G401 (cell line): Measurements from ENCODE around the gene ANP32B. TPM values are rescaled to one million over a fixed set of nuclear protein-coding genes. Genes with fewer than 3 reads are reported as not detected.
"Not testable (repeated sequence)": the region's sequence is repeated elsewhere in the genome, so short reads cannot be mapped to it uniquely, and the experiment has no call there.

ENCODE experiments used
- DNase-seq: peaks from one replicate; pipeline ENCODE4 v3.0.0-alpha.2; 2015; ENCODE audit warnings: low spot score
- in situ Hi-C: cut with HindIII; loops from 2 replicates; pipeline ENCODE4 v1.10.0; 2016; ENCODE audit warnings: low sequenced_read_pairs, mixed read lengths
- total RNA-seq: library from RNA; depleted of rRNA; stranded (reverse); fragments of >200 nt; shearing (Covaris generic); gene quantifications from 2 replicates; pipeline ENCODE4 v1.2.3, GENCODE V29; 2014

ANP32B gene
- total RNA-seq, 1 experiment from 2014 or later = 8.4 TPM

- peak; percentile 28 for DNase-seq
- in situ Hi-C loops = no loop called here
Observed at GRCh38 chr9:97985058-97985861, 2.1 kb downstream of the ANP32B start.

GRCh38 chr9:97987487-97987886 lies 4.3 kb downstream of the ANP32B start:
- DNase-seq = no peak
- in situ Hi-C loops = no loop called here

GRCh38 chr9:97990259-97990658 lies 7.1 kb downstream of the ANP32B start:
- in situ Hi-C loops = no loop called here
- DNase-seq = no peak

DNA sequence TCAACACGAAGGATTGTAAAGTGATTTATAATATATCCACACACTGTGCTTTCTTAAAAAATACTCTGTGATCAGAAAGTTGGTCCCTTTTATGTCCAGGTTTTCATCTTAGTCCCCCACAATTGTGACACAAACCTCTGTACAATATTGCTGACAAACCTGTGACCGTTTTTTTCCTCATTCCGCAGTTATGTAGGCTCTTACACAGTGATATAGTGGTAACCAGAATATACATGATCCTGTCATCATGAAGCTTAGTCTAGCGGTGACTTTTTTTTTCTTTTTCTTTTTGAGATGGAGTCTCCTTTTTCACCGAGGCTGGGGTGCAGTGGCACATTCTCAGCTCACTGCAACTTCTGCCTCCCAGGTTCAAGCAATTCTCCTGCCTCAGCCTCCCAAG lies 8.7 kb downstream of the ANP32B start:
- in situ Hi-C loops = no loop called here
- DNase-seq = no peak

DNA sequence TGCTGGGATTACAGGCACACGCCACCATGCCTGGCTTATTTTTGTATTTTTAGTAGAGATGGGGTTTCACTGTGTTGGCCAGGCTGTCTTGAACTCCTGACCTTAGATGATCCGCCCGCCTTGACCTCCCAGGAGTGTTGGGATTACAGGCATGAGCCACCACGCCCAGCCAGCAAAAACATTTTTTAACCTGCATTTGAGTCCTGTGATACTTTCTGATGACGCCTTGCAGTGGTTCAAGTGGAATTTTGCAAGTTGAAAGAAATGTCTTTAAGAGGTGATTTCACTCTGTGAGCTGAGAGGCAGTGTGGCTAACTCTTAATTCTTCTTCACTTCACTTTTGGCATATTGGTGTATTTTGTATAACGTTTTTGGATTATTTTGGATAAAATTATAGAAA lies 9.1 kb downstream of the ANP32B start:
- in situ Hi-C loops = no loop called here

DNA sequence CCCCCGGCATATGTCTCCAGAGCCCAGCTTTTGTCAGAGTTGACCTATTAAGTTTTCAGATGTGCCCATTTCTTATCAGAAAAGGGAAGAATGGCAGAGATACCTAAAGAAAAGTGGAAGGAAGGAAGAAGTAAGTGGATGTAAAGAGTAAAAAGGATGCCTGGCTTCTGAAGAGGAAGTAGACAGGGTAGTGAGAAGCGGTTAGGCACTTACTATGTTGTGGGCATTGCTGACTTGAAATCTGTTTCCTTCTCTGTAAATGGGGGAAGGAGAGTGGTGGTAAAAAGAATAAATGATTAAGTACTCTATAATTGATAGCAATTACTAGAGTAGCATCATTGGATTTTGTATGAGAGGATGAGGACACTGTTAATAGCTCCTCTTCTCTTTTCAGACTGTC lies 9.9 kb downstream of the ANP32B start:
- in situ Hi-C loops = no loop called here
- no peak for DNase-seq

More for the DNA sequence above, 9.1 kb downstream of the ANP32B start:
- DNase-seq = no peak

- in situ Hi-C loops = no loop called here
- DNase-seq = no peak
Observed at GRCh38 chr9:97994703-97995102, 11.6 kb downstream of the ANP32B start.

GRCh38 chr9:97996676-97997075 lies 13.5 kb downstream of the ANP32B start:
- in situ Hi-C loops, DNase-seq: not testable (repeated sequence)

DNA sequence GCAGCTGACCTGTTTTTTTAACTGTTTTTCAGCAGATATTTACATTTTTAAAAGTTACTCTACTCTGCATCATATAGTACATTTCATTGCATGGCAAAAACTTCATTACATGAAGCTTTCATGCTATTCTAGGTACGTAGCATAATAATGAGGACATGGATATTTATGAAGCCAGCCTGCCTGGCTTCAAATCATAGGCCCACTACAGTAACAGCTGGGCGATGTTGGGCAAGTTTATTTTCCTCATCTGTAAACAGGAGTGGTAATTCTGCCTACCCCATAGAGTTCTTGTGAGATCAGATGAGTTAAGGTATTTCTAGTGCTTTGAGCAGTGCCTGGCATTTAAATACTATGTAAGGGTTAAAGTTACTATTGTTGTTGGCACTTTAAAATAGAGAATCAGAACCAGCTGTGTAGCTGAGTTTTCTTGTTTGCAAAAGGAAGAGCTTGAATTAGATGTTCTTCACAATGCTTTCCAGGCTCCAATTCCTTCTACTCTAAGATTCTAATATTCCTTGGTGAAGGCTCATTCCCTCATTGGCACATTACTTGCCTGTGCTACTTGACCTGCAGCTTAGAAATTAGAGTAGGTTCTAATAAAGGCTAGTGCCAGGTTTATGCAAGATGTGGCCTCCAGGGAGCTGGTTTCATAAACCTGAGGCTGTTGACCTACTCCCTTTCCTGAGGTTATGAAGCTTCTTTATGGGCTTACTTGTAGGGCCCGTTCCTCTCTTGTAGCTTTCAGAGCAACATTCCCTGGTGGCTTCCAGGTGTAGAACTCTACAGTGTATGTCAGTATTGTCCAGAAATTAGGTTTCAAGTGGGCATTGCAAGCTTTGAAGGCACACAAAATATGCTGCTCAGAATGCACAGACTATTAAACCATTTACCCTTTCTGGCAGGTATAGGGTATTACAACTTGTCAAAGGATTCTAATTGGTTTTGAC lies 14.5 kb downstream of the ANP32B start:
- no peak for DNase-seq
- in situ Hi-C loops = no loop called here

DNA sequence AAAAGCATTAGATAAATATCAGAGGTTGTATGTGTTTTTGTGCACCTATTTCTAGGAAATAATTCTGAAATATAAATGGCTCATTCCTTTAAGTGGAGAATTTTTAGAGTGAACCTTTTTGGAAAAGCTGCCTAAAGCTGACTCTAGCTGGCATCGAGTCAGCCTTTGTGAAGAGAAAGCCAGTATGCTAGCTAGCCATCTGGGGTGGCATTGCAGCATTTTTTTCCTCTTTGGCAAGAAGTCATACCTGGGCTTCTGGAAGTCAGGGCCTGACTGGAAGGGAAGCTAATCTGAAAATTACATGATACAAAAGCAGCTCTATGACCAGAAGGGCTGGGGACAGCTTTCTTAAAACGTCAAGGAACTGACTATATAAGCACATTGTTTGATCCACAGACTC lies 19.7 kb downstream of the ANP32B start:
- peak; percentile 97 for DNase-seq
- in situ Hi-C loops = no loop called here

DNA sequence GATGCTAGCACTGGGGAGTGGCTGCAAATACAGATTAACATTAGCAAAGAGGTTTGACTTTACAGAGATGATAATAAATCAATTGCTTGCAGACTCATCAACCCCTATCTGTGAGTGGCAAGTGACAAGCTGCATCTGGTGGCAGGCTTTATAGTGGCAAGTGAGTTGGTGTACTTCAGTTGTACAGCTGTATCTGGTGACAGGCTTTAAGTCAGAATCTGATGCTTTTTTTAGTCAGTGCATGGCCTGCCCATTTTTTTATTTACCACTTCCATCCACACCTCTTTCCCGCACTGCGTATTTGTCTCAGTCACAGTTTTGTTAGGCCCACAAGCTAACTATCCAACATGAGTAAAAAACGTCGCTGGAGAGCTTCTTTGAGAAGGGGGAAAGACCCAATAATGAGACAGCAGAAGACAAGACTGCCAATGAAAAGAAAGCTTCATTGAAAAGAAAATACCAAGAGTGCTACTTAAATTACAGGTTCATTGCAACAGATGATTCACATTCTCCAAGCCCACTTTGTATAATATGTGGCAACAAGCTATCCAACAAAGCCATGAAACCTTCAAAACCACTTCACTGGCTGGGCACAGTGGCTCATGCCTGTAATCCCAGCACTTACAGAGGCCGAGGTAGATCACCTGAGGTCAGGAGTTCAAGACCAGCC lies 23.1 kb downstream of the ANP32B start:
- in situ Hi-C loops = no loop called here
- DNase-seq = no peak

DNA sequence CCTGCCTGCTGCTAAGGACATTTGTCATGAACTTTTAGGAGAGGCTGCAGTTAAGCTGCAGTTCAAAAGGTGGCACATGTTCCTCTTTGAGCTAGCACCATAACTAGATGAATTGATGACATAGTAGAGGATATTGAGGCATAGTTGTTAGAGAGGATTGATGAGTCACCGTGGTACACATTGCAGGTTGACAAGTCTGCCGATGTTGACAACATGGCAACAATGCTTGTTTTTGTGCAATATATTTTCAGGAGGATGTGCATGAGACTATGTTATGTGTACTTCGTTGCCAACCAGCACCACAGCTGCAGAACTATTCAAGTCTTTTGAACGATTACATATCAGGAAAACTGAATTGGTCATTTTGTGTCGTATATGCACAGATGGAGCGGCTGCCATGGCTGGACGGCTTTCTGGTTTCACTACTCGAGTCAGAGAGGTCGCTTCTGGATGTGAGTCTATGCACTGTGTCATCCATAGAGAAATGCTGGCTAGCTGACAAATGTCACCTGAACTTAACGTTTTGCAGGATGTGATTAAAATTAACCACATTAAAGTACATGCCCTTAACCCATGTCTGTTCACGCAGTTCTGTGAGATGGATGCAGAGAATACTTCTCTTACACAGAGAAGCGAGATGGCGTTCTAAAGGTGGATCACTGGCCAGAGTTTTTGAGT lies 24.2 kb downstream of the ANP32B start:
- no peak for DNase-seq
- in situ Hi-C loops = no loop called here

GRCh38 chr9:98008764-98009163 lies 25.6 kb downstream of the ANP32B start:
- no peak for DNase-seq
- in situ Hi-C loops = no loop called here

DNA sequence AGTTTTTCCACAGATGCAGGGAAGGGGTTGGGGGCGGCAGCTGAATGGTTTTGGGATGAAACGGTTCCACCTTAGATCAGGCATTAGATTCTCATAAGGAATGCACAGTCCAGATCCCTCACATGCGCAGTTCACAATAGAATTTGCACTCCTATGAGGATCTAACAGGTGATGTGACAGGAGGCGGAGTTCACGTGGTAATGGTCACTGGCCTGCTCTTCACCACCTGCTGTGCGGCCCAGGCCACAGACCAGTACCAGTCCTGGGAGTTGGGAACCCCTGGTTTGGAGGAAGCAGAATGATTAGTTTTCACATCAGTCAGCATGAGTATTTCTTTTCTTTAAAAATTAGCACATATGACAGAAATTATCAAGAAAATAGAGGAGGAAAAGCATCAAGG lies 26.3 kb downstream of the ANP32B start:
- in situ Hi-C loops = no loop called here
- DNase-seq = peak; percentile 33

DNA sequence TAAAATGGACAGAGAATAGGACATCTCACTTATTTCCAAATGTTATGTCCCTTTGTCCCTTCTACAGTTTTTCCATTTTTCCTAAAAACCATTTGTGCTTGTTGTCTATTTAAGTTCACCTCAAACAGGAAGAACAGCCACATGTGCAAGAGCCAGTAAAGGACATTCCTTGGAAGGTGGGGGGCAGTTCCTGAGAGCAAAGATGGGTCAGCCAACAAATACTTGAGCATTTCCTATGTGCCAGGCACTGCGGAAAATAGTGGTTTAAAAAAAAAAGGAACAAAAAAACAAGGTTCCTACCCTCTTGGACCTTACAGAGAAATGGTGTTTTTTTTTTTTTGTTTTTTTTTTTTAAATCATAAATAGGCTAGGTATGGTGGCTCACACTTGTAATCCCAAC lies 26.8 kb downstream of the ANP32B start:
- no peak for DNase-seq
- in situ Hi-C loops = loop anchor here (10.0 kb wide), 1 partner anchor 95 kb away; no protein-coding TSS in a partner anchor

- in situ Hi-C loops = loop anchor here (10.0 kb wide), 1 partner anchor 94 kb away; no protein-coding TSS in a partner anchor
- DNase-seq = peak; percentile 33
Observed at GRCh38 chr9:98010445-98010844, 27.3 kb downstream of the ANP32B start.

DNA sequence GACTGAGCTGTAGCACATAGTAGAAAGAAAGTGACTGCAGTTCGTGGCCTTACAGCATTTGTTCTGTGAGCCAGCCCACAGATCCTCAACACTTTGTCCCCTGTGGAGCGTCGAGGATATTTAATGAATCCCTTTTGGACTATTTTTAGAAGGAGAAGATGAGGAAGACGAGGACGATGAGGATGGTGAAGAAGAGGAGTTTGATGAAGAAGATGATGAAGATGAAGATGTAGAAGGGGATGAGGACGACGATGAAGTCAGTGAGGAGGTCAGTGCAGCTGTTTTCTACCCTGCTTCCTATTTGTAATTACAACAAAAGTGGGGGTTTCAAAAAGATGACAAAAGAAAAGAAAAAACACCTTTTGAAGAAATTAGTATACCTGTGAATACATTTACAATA lies 28.0 kb downstream of the ANP32B start:
- in situ Hi-C loops = loop anchor here (10.0 kb wide), 1 partner anchor 94 kb away; no protein-coding TSS in a partner anchor
- DNase-seq = no peak

- in situ Hi-C loops = loop anchor here (10.0 kb wide), 1 partner anchor 89 kb away; no protein-coding TSS in a partner anchor
- DNase-seq = no peak
Observed at GRCh38 chr9:98016137-98016680, 33.1 kb downstream of the ANP32B start.

DNA sequence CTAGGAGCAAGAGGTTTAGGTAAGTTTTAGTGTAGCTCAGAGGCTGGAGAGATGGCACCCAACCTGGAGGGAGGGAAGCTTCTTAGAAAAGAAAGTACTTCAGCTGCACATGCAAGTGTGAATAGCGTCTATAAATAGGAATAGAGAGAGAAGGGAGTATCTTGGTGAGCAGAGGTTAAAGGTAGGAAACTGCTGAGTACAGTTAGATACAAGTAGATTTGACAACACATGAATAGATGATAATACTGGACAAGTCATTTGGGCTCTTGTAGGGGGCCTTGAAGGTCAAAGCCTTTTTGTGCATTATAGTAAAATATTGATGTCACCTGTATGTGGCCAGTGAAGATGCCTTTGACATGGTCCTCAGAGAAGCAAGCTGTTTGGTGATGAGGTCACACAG lies 34.2 kb downstream of the ANP32B start:
- in situ Hi-C loops = loop anchor here (10.0 kb wide), 1 partner anchor 87 kb away; no protein-coding TSS in a partner anchor
- DNase-seq = no peak
